ENCODE results near the gene ME1. TPM values are rescaled to one million over a fixed set of nuclear protein-coding genes. Genes with fewer than 3 reads are reported as not detected.

ME1 gene
- total RNA-seq, 1 donor: 17.0 TPM

DNA sequence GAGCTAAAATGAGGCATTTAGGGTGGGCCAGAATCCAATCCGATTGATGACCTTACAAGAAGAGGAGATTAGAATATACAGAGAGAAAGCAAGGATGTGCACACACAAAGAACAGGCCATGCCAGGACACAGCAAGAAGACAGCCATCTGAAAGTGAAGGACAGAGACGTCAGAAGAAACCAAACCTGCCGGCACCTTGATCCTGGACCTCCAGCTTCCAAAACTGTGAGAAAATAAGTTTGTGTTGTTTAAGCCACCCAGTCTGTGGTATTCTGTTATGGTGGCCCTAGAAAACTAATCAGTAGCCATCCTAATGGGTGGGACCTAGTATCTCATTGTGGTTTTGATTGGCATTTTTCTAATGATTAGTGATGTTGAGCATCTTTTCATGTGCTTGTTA lies 39.7 kb upstream of the ME1 start:
- no peak for DNase-seq (ENCODE audit: low read depth)
- no peak overlapping the region for H3K4me3 ChIP-seq (ENCODE audit: low read depth, low read length)
- TF ChIP-seq, protein P1, sequence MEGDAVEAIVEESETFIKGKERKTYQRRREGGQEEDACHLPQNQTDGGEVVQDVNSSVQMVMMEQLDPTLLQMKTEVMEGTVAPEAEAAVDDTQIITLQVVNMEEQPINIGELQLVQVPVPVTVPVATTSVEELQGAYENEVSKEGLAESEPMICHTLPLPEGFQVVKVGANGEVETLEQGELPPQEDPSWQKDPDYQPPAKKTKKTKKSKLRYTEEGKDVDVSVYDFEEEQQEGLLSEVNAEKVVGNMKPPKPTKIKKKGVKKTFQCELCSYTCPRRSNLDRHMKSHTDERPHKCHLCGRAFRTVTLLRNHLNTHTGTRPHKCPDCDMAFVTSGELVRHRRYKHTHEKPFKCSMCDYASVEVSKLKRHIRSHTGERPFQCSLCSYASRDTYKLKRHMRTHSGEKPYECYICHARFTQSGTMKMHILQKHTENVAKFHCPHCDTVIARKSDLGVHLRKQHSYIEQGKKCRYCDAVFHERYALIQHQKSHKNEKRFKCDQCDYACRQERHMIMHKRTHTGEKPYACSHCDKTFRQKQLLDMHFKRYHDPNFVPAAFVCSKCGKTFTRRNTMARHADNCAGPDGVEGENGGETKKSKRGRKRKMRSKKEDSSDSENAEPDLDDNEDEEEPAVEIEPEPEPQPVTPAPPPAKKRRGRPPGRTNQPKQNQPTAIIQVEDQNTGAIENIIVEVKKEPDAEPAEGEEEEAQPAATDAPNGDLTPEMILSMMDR (IDR thresholded peaks at IDR 0.05; ENCODE audit: insufficient read depth, low read length): no peak

DNA sequence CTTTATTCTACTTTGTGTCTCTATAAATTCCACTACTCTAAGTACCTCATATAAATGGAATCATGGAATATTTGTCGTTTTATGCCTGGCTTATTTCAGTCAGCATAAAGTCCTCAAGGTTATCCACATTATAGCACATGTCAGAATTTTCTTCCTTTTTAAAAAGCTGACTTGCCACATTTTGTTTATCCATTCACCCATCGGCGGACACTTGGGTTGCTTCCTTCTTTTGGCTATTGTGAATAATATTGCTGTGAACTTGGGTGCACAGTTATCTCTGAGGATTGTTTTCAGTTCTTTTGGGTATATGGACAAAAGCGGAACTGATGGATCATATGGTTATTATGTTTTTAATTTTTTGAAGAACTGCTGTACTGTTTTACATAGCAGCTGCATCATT lies 39.1 kb upstream of the ME1 start:
- TF ChIP-seq, protein P1 (IDR thresholded peaks at IDR 0.05; ENCODE audit: insufficient read depth, low read length): no peak
- DNase-seq (ENCODE audit: low read depth): no peak
- no peak overlapping the region for H3K4me3 ChIP-seq (ENCODE audit: low read depth, low read length)

DNA sequence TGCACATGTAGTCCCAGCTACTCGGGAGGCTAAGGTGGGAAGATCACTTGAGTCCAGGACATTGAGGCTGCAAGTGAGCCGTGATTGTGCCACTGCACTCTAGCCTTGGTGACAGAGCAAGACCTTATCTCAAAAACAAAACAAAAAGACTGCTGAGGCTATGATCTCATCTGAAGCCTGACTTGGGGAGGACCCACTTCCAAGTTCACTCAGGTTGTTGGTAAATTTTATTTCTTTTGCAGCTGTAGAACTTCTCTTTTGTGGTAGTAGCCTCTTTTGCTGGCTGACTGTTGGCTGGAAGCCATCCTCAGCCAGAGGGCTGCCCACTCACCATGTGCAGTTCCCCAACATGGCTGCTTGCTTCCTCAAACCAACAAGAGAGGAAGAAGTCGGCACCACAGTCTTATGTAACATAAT lies 36.8 kb upstream of the ME1 start:
- TF ChIP-seq, protein P1 (IDR thresholded peaks at IDR 0.05; ENCODE audit: insufficient read depth, low read length): no peak
- no peak for DNase-seq (ENCODE audit: low read depth)
- H3K4me3 ChIP-seq (ENCODE audit: low read depth, low read length): no peak overlapping the region

DNA sequence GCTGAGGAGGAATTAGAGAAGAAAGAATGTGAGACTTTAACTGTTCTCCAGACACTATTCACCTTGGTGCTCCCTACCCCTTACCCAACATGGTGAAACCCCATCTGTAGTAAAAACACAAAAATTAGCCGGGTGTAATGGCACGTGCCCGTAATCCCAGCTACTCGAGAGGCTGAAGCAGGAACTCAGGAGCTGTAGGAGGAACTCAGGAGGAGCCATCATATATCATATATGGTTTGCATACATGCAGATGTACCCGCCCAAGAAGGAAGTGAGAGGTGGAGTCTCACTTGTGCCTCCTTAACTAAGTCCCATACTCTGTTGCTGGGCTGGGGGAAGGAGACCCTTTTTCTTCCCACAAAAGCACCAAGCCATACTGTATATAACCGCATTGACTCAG lies 35.5 kb upstream of the ME1 start:
- H3K4me3 ChIP-seq (ENCODE audit: low read depth, low read length): no peak overlapping the region
- no peak for DNase-seq (ENCODE audit: low read depth)
- TF ChIP-seq, protein P1 (IDR thresholded peaks at IDR 0.05; ENCODE audit: insufficient read depth, low read length): no peak

DNA sequence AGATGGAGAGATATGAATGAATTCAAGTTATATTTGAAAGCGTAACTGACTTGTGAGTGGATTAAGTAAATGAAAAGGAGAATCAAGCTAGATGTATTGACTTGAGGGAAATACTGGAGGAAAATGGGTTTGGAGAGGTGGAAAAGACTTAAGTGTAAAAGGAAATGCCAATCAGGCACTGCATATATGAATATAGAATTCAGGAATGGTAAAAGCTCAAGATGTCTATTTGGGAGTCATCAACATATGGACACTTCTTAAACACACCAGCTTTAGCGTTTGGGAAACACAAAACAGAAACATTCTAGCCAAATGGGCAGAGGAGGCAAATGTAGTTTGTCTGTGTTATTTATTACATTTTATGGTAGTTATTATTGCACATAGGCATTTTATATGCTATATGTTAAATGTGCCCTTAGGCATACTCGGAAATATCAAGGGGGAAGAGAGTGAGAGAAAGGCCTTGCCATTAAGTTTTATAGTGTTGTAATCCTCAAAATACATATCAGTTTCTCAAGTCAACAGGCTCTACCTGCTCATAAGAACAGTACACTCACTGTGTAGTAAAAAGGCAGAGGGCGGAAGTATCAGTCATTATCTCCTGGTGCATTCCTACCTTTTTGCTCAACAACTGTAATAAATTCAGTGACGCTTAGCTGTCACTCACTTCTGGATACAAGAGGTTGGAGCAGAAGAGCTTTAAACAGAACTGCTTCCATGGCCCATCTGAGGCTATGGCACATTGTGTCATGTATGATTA lies 33.7 kb upstream of the ME1 start:
- no peak overlapping the region for H3K4me3 ChIP-seq (ENCODE audit: low read depth, low read length)
- TF ChIP-seq, protein P1 (IDR thresholded peaks at IDR 0.05; ENCODE audit: insufficient read depth, low read length): no peak
- no peak for DNase-seq (ENCODE audit: low read depth)

DNA sequence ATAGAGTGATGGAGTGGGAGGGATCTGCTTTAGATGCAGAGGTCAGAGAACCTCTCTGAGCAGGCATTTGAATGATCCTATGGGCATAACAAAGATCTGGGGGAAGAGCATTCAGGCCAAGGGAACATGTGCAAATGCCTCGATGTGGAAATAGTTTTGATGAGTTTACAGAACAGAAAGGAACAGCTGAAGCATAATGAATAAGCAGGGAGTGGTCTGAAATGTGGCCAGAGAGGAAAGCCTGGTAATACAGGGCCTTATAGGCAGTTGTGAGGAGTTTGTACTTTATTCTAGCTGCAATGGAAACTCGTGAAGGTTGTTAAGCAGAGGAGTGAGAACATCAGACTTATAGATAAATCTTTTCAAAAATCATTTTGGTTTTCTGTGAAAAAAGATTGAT lies 33.0 kb upstream of the ME1 start:
- H3K4me3 ChIP-seq (ENCODE audit: low read depth, low read length): no peak overlapping the region
- TF ChIP-seq, protein P1 (IDR thresholded peaks at IDR 0.05; ENCODE audit: insufficient read depth, low read length): no peak
- peak; percentile 25 for DNase-seq (ENCODE audit: low read depth)

DNA sequence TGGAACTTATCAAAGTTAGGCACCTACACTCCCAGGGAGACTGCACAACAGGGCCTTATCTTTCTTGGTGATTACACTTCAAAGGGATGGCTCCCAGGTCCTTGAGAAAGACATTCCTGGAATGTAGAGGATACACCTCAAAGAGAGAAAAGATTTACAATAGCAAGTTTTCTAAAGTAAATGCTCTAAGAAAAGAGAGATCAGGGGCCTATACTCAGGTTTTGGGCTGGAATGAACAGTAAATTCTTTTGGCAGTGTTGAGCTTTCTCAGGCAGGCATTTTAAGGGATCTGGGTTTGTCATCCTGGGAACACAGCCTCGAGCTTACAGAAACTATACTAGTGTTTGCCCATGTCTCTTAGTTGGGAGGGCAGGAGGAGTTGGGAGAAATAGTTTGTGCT lies 31.7 kb upstream of the ME1 start:
- TF ChIP-seq, protein P1 (IDR thresholded peaks at IDR 0.05; ENCODE audit: insufficient read depth, low read length): no peak
- DNase-seq (ENCODE audit: low read depth): no peak
- no peak overlapping the region for H3K4me3 ChIP-seq (ENCODE audit: low read depth, low read length)

Data from fibroblast of the aortic adventitia (primary cell).